SH-SY5Y (cell line): Measurements from ENCODE around the gene SF3A1.

Source experiments
- GATA2 ChIP-seq: IDR thresholded peaks from 2 replicates; pipeline ENCODE4 v1.6.1; 2011; ENCODE audit warnings: mild to moderate bottlenecking, low read depth, low read length
- GATA3 ChIP-seq: IDR thresholded peaks from 2 replicates; pipeline ENCODE4 v1.6.1; 2011; ENCODE audit warnings: low read depth, mild to moderate bottlenecking, low read length, moderate library complexity

DNA sequence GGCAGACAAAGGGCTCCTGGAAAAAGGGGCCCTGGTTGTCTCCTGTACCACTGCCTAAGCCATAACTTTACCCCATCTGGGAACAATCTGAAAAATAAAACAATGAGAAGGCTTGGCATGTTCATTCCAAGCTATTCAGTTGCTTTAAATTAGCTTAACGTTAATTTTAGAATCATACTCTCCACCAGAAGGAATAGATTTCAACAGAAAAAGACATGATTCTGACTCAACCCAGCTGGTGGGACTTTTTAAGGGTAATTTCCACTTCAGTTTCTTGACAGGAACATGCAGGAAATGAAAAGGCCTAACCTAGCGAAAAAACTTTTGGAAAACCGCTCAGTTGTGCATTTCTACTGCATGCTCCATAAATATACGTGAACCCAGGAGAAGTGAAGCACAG, 7.9 kb downstream of the SF3A1 start:
- TF ChIP-seq GATA2 (no peak), GATA3 (no peak)
